Measurements from ENCODE around the gene TBX3. TPM values are rescaled to one million over a fixed set of nuclear protein-coding genes. Genes with fewer than 3 reads are reported as not detected.

The TBX3 gene
- total RNA-seq, 1 donor from 2014 or later, result 16.7 TPM

DNA sequence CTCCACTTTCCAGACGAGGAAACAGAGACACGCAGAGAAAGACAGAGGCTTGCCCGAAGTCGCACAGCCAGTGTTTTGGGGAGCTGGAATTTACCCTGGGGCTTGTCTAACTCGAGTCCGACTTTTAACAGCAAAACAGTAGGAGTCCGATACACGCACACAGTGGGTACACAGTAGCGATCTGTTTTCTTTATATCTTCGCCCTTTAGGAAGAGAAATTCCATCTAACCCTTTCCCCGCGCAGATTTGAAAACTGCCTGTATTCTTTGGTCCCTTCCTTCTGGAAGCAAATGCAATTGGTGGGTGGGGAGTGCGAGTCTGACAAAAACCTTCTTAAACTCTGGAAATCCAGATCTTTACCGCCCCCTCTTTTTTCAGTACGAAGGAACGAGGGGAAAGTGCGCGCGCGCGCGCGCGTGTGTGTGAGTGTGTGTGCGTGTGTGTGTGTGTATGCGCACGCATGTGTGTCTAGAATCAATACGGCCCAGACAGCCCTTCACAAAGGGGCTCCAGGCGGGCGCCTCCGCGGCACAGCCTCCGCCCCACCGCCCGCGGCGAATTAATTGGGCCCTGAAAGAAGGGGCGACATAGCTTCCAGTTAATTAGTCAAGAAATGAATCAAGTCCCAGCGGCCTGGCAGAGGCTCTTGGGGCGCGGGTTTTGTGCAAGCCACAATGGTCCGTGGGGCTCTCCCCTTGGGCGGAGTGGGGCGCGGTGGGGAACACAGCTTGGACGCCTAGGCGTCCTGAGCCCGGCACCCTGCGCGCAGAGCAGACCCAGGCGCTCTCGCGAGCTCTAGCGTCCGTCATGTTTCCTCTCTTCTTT, 14.0 kb upstream of the TBX3 start:
- H3K36me3 ChIP-seq (ENCODE audit: control insufficient read depth in 3 of 3, insufficient read depth in 3 of 3, low read length in 3 of 3), result no peaks in the 10 kb centered on the region
- no peaks in the 10 kb centered on the region for H3K9me3 ChIP-seq (ENCODE audit: control insufficient read depth in 3 of 3, low read length in 3 of 3)
- H3K27ac ChIP-seq (ENCODE audit: low read depth, low read length), result no peak overlapping the region
- peak overlapping the region in 2 of 3 donors; percentile 14 to 31 for H3K4me3 ChIP-seq (ENCODE audit: low read length in 3 of 3)
- H3K9ac ChIP-seq (ENCODE audit: low read depth in 1 of 3, low read length in 3 of 3), result no peak overlapping the region
- peaks cover 95 to 98% (median 96%) of the 10 kb centered on the region in 3 donors for H3K27me3 ChIP-seq (ENCODE audit: control insufficient read depth in 3 of 3, insufficient read depth in 3 of 3, low read length in 3 of 3)
- H3K4me1 ChIP-seq (ENCODE audit: control insufficient read depth in 3 of 3, insufficient read depth in 3 of 3, low read length in 3 of 3), result peaks cover 11 to 17% (median 14%) of the 10 kb centered on the region in 3 donors

DNA sequence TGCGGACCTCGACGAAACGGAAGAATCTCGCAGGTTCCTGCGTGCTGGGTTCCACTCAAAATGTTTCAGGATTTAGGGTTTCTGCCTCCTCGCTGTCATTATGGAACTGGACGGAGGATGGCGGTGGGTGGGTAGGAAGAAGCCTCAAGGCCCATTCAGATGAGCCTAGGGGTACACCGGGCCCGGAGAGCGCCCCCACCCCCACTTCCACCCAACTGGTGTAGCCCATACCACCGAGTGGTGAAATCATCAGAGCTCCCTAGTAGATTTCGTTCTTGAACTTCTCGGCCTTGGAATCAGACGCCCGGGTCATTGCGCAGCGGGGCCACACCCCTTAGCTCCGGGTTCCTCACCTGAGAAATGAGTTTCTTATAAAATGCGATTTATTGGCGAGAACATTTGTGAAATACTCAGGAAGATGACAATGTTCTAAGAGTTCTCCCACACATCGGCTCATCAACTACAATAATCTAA, 13.3 kb upstream of the TBX3 start:
- H3K4me1 ChIP-seq (ENCODE audit: control insufficient read depth in 3 of 3, insufficient read depth in 3 of 3, low read length in 3 of 3), result peaks cover 13 to 22% (median 21%) of the 10 kb centered on the region in 3 donors
- no peak overlapping the region for H3K4me3 ChIP-seq (ENCODE audit: low read length in 3 of 3)
- H3K9ac ChIP-seq (ENCODE audit: low read depth in 1 of 3, low read length in 3 of 3), result no peak overlapping the region
- no peak overlapping the region for H3K27ac ChIP-seq (ENCODE audit: low read depth, low read length)
- H3K9me3 ChIP-seq (ENCODE audit: control insufficient read depth in 3 of 3, low read length in 3 of 3), result no peaks in the 10 kb centered on the region
- no peaks in the 10 kb centered on the region for H3K36me3 ChIP-seq (ENCODE audit: control insufficient read depth in 3 of 3, insufficient read depth in 3 of 3, low read length in 3 of 3)
- peaks cover 94 to 98% (median 96%) of the 10 kb centered on the region in 3 donors for H3K27me3 ChIP-seq (ENCODE audit: control insufficient read depth in 3 of 3, insufficient read depth in 3 of 3, low read length in 3 of 3)

DNA sequence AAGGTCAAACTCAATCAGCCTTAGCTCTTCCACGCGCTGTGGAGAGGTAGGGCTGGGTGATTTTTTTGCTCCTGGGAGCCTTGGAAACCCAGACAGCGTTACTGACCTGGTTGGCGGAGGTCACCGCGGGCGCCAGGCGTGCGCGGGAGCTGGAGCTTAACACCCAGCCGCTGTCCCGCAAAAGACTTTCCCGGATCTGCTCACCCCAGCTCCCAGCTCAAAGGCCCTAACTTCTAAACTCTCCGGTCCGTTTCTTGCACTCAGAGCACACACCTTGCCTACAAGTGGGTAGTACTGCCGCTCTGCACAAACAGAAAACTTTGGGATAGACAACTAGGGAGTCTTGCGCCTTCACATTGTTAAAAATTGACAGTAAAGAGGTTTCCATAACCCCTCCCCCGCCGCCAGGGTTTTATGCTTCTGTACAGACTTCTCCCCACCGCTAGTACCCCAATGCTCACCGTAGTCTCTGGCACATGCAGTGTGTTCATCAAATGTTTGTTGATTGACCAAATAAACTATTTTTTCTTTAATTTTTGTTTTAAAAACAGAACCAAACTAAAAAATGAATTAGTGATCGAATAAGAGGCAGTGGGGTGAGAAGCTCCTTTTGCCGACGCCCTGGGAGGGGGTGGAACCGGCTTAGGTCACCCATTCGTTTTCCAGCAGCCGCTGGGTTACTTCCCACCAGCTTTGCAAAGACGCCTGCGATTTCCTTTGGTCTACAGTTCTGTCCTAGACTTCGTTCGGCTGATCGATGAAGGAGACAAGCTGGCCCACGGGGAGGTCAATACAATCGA, 12.7 kb upstream of the TBX3 start:
- H3K36me3 ChIP-seq (ENCODE audit: control insufficient read depth in 3 of 3, insufficient read depth in 3 of 3, low read length in 3 of 3), result no peaks in the 10 kb centered on the region
- H3K9me3 ChIP-seq (ENCODE audit: control insufficient read depth in 3 of 3, low read length in 3 of 3), result no peaks in the 10 kb centered on the region
- H3K9ac ChIP-seq (ENCODE audit: low read depth in 1 of 3, low read length in 3 of 3), result no peak overlapping the region
- peaks cover 13 to 26% (median 23%) of the 10 kb centered on the region in 3 donors for H3K4me1 ChIP-seq (ENCODE audit: control insufficient read depth in 3 of 3, insufficient read depth in 3 of 3, low read length in 3 of 3)
- no peak overlapping the region for H3K4me3 ChIP-seq (ENCODE audit: low read length in 3 of 3)
- H3K27ac ChIP-seq (ENCODE audit: low read depth, low read length), result no peak overlapping the region
- H3K27me3 ChIP-seq (ENCODE audit: control insufficient read depth in 3 of 3, insufficient read depth in 3 of 3, low read length in 3 of 3), result peaks cover 94 to 98% (median 95%) of the 10 kb centered on the region in 3 donors

GRCh38 chr12:114695305-114695592, 11.3 kb upstream of the TBX3 start:
- peaks cover 93 to 97% (median 93%) of the 10 kb centered on the region in 3 donors for H3K27me3 ChIP-seq (ENCODE audit: control insufficient read depth in 3 of 3, insufficient read depth in 3 of 3, low read length in 3 of 3)
- no peaks in the 10 kb centered on the region for H3K36me3 ChIP-seq (ENCODE audit: control insufficient read depth in 3 of 3, insufficient read depth in 3 of 3, low read length in 3 of 3)
- no peak overlapping the region for H3K9ac ChIP-seq (ENCODE audit: low read depth in 1 of 3, low read length in 3 of 3)
- no peaks in the 10 kb centered on the region for H3K9me3 ChIP-seq (ENCODE audit: control insufficient read depth in 3 of 3, low read length in 3 of 3)
- H3K4me3 ChIP-seq (ENCODE audit: low read length in 3 of 3), result no peak overlapping the region
- H3K4me1 ChIP-seq (ENCODE audit: control insufficient read depth in 3 of 3, insufficient read depth in 3 of 3, low read length in 3 of 3), result peaks cover 10 to 26% (median 20%) of the 10 kb centered on the region in 3 donors
- H3K27ac ChIP-seq (ENCODE audit: low read depth, low read length), result no peak overlapping the region

- H3K27me3 ChIP-seq (ENCODE audit: control insufficient read depth in 3 of 3, insufficient read depth in 3 of 3, low read length in 3 of 3), result peaks cover 90 to 95% (median 93%) of the 10 kb centered on the region in 3 donors
- H3K4me3 ChIP-seq (ENCODE audit: low read length in 3 of 3), result no peak overlapping the region
- peaks cover 10 to 24% (median 18%) of the 10 kb centered on the region in 3 donors for H3K4me1 ChIP-seq (ENCODE audit: control insufficient read depth in 3 of 3, insufficient read depth in 3 of 3, low read length in 3 of 3)
- no peak overlapping the region for H3K27ac ChIP-seq (ENCODE audit: low read depth, low read length)
- no peaks in the 10 kb centered on the region for H3K36me3 ChIP-seq (ENCODE audit: control insufficient read depth in 3 of 3, insufficient read depth in 3 of 3, low read length in 3 of 3)
- no peaks in the 10 kb centered on the region for H3K9me3 ChIP-seq (ENCODE audit: control insufficient read depth in 3 of 3, low read length in 3 of 3)
- no peak overlapping the region for H3K9ac ChIP-seq (ENCODE audit: low read depth in 1 of 3, low read length in 3 of 3)
Measured at GRCh38 chr12:114694436-114695304, 10.7 kb upstream of the TBX3 start.

GRCh38 chr12:114693532-114693931, 9.6 kb upstream of the TBX3 start:
- no peaks in the 10 kb centered on the region for H3K36me3 ChIP-seq (ENCODE audit: control insufficient read depth in 3 of 3, insufficient read depth in 3 of 3, low read length in 3 of 3)
- H3K9ac ChIP-seq (ENCODE audit: low read depth in 1 of 3, low read length in 3 of 3), result no peak overlapping the region
- H3K4me1 ChIP-seq (ENCODE audit: control insufficient read depth in 3 of 3, insufficient read depth in 3 of 3, low read length in 3 of 3), result peaks cover 10 to 21% (median 17%) of the 10 kb centered on the region in 3 donors
- H3K9me3 ChIP-seq (ENCODE audit: control insufficient read depth in 3 of 3, low read length in 3 of 3), result no peaks in the 10 kb centered on the region
- H3K27me3 ChIP-seq (ENCODE audit: control insufficient read depth in 3 of 3, insufficient read depth in 3 of 3, low read length in 3 of 3), result peaks cover 90 to 93% (median 92%) of the 10 kb centered on the region in 3 donors
- no peak overlapping the region for H3K27ac ChIP-seq (ENCODE audit: low read depth, low read length)
- H3K4me3 ChIP-seq (ENCODE audit: low read length in 3 of 3), result no peak overlapping the region

GRCh38 chr12:114693059-114693531, 9.1 kb upstream of the TBX3 start:
- peak overlapping the region in 1 of 3 donors; percentile 40 for H3K9ac ChIP-seq (ENCODE audit: low read depth in 1 of 3, low read length in 3 of 3)
- H3K36me3 ChIP-seq (ENCODE audit: control insufficient read depth in 3 of 3, insufficient read depth in 3 of 3, low read length in 3 of 3), result no peaks in the 10 kb centered on the region
- H3K27me3 ChIP-seq (ENCODE audit: control insufficient read depth in 3 of 3, insufficient read depth in 3 of 3, low read length in 3 of 3), result peaks cover 89 to 93% (median 92%) of the 10 kb centered on the region in 3 donors
- peak overlapping the region; percentile 42 to 58 (median 52) for H3K4me3 ChIP-seq (ENCODE audit: low read length in 3 of 3)
- no peak overlapping the region for H3K27ac ChIP-seq (ENCODE audit: low read depth, low read length)
- peaks cover 5 to 19% (median 12%) of the 10 kb centered on the region in 3 donors for H3K4me1 ChIP-seq (ENCODE audit: control insufficient read depth in 3 of 3, insufficient read depth in 3 of 3, low read length in 3 of 3)
- H3K9me3 ChIP-seq (ENCODE audit: control insufficient read depth in 3 of 3, low read length in 3 of 3), result no peaks in the 10 kb centered on the region

DNA sequence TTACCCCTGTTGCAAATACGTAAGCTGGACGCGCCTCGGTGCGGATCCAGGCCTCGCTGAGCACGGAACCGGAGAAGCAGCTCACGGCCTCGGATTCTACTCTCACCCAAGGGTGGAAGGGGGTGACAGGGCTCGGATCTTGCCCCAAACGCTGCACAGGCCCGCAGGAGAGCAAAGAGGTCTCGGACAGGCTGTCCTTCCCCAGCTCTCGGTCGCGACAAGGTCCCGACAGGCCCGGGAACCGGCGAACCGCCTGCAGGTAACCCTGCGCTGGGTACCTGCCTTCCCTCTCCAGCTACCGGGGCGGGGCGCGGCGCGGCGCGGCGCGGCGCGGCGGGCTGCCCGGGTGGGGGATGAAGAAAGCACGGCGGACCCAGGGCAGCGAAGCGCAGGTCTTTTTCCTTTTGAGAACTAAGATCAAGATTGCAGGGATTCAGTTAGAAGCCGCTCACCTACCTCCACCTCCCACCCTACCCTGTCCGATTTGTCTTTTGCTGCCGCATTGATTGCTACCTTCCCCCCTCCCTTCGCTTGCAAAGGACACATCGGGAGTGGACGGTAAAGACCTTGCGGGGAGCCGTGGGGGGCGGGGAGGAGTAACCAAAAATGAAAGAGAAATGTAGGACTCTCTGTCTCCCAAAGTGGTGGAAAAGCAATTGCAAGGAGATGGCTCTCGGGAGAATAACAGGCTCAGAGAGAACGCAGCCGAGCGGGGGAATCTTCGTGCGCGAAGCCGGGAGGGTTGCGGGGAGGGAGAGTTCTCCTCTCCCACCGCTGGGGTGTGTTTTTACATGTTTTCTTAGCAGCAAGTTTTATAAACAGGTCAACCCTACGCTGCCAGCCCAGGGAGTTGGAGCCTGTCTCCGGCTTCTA, 8.4 kb upstream of the TBX3 start:
- H3K4me3 ChIP-seq (ENCODE audit: low read length in 3 of 3), result peak overlapping the region; percentile 42 to 58 (median 52)
- peak overlapping the region in 2 of 3 donors; percentile 14 to 72 for H3K9ac ChIP-seq (ENCODE audit: low read depth in 1 of 3, low read length in 3 of 3)
- H3K36me3 ChIP-seq (ENCODE audit: control insufficient read depth in 3 of 3, insufficient read depth in 3 of 3, low read length in 3 of 3), result no peaks in the 10 kb centered on the region
- peaks cover 4 to 13% (median 10%) of the 10 kb centered on the region in 3 donors for H3K4me1 ChIP-seq (ENCODE audit: control insufficient read depth in 3 of 3, insufficient read depth in 3 of 3, low read length in 3 of 3)
- no peak overlapping the region for H3K27ac ChIP-seq (ENCODE audit: low read depth, low read length)
- no peaks in the 10 kb centered on the region for H3K9me3 ChIP-seq (ENCODE audit: control insufficient read depth in 3 of 3, low read length in 3 of 3)
- peaks cover 87 to 91% (median 90%) of the 10 kb centered on the region in 3 donors for H3K27me3 ChIP-seq (ENCODE audit: control insufficient read depth in 3 of 3, insufficient read depth in 3 of 3, low read length in 3 of 3)
